Measurements from ENCODE around the gene PLOD2.

Gene PLOD2

DNA sequence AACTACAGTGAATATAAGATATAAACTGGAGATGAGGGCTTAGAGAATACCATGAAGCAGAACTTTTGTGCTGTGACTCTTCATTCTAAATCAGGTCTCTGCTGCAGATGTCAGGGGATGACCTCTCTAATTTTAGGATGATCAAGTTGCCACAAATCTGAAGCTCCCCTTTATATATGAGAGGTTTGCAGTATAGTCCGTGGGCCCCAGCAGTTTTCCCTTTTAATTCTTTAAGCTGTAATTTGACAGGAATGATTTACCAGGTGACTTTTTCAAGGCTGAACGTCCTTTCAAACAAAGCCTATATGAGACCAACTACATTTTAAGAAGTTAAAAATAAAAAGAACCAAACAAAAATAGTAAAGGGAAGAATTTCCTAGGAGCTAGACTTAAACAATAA, 4.9 kb upstream of the PLOD2 start:
- DNase-seq: no peak

DNA sequence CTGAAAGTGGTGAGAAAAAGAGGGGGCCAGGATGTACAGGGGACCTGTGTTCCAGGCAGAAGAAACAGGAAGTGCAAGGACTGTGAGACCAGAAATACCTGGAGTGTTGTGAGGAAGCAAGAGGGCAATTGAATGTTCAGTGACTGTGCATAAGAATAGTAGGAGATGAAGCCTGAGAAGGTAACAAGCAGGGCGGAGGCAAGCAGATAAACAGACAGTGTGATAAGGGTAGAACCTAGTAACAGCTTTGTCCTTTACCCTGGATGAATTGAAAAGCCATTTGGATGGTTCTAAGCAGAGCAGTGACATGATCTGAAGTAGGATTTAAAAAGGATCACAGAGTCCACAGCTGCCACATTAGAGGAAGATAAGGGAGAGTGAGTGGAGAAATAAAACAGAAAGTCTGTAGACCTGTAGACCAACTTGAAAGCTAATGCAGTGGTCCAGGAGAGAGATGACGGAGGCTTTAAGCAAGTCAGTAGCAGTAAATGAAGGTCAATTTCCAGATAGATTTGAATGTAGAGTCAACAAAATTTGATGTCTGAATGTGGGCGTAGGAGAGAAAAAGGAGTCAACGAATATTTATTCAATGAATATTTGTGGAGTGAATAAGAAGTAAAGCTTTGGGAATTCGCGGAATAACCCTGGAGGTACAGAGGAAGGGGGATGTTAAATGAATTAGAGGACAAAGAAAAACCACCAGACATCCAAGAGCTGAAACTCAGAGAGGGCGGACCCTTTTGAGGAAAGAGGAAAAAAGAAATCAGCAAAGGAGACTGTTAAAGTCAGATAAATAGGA, 4.2 kb upstream of the PLOD2 start:
- DNase-seq: no peak

DNA sequence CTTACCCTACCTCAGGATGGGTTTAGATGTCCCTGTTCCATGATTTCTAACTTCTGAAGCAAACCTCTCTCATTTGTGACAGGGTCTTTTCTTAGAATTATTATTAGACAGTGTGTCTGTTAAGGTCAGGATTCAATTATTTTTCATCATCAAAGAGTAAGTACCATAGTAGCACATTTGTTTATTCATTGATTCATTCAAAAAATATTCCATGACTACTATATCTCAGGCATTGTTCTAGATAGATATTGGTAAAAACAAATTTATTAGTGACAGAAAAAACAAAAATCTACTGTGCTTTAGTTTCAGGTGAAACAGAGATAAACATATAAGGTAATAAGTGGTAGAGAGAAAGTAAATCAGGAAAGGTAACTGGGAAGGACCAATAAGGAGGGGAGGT, 3.5 kb upstream of the PLOD2 start:
- no peak for DNase-seq

DNA sequence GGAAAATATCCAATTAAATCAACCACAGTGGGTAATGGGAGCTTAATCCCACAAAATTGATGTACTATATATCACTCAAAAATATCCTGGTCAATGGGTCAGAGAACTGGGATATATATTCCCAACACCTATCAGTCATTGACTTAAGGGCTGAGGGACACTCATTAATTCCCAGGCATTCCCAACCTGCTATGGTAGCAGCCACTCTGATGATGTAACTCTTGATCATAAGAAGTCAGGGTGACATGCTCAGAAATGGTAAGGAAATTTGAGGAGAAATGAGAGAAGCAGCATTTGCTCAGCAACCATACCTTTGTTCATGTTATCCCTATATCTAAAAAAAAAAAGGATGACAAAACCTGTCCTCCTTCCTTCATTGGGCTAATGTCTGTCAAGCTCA, 3.1 kb upstream of the PLOD2 start:
- no peak for DNase-seq

DNA sequence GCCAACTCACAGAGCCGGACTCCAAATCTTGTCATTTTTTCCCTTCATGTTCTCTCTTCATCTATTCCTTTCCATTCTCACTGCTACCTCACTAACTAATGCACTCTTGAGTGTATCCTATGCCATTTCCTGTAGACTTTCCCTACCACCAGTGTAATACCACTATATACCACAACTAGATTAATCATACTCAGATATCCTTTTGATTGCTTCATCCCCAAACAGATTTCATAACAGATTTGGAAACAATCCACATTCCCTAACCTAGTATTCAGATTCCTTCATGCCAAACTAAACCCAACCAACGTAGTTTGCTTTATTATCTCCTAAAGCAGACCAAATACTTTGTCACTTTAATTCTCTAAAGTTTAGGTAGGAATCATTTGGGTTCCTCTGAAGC, 2.6 kb upstream of the PLOD2 start:
- DNase-seq: no peak

DNA sequence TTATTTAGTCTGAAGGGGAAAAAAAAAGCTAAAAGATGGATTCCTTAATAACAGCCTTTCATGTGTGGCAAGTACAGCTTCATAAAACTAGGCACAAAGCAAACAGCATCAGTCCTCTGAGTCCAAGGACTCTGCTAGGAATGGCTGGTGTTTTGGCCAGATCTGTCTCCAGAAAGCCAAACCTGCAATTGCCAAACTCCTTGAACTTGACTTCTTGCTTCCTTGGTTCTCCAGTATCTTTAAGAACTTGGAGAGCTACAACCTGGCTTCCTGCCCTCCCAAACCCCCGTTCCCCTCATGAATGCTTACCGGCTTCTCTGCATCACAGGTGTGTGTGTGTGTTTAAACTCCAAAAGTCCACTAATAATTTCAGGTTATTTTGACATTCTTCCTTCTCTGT, 1.6 kb upstream of the PLOD2 start:
- DNase-seq: no peak

DNA sequence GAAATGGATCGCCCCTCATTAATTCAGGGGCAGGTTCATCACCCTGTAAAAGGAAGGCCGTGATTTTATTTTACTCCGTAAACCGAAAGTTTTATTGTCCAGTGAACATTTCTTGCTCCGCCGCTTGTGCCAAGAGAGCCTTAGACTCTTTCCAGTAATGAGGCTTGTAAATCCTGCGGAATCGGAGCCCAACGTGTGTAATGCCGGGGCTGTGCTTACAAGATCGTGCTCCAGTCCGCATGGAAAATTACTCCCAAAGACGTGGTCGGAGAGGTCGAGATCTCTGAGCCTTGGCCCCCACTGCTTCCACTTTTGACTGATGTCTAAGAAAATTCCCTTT, 649 bp upstream of the PLOD2 start:
- DNase-seq: no peak

DNA sequence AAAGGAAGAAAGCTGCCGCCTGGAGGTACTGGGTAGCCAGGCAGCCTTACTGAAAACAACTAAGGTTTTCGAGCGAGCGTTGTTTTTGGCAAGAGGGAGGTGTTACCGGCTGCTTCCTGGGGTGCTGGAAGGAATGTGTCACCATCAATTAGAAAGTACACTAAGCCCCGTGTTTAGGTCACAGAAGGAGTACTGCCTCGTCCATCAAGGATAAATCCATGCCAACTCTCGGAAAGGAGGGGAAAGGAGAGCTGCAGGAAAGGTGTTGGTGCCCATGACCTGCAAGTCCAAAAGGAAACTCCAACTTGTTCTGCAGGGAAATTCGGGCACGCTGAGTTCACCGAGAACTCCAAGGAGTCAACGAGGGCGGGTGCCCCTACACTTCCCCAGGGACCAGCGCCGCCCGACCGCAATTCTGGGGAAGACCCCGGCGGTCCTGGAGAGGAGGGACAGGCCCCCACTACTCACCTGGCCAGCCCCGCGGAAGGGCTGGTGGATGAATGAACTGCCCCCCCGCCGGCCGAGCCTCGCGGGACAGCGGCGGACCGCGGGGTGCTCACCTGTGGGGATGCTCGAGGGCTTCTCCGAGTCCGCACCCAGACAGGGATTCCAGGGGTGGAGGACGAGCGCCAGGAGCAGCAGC, 542 bp downstream of the PLOD2 start:
- peak; percentile 66 for DNase-seq

DNA sequence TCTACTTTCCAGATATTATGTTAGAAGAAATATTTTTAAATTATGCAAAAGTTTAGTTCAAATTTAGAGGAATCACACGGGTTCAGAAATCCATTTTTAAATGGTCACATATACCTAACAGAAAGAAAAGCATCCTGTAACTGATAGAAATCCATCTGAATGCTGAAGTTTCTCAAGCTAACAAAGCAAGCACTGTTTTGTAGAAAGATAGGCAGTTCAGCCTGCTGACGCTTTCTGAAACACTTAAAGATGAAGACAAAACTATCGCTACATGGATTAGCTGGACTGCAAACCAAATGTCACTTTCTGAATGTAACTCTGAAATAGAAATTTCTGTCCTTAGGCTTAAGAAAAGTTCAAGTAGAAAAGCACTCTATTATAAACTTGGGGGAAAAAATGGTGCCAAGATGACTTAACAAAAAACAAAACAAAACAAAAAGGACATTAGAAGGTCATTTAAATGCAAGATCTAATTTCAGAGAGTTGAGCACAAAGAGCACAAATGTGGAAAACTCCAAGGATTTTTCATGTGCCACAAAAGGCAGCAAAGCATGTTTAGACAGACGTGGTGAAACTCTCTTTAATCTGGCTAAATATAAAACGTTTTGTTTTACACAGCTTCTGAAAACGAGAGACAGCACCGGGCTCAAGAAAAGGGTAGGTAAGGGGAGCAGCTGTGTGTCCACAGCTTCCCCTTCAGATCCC, 1.2 kb downstream of the PLOD2 start:
- no peak for DNase-seq

DNA sequence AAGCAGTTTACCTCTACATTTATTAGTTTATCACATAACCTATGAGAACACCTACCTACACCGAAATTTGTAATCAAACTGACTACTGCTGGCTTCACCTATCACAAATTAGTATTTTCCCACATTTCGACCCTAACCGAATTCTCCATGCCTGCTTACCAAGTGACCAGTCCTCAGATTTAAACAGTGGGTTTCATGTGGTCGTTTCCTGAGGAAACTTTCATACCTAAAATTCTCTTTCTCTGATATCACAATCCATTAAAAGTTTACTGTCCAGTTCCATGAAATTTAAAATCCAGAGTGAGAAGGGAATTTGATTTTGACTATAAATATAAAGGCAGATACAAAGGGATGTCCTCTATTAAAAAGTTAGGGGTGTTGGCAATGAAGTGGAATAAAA, 1.9 kb downstream of the PLOD2 start:
- no peak for DNase-seq

DNA sequence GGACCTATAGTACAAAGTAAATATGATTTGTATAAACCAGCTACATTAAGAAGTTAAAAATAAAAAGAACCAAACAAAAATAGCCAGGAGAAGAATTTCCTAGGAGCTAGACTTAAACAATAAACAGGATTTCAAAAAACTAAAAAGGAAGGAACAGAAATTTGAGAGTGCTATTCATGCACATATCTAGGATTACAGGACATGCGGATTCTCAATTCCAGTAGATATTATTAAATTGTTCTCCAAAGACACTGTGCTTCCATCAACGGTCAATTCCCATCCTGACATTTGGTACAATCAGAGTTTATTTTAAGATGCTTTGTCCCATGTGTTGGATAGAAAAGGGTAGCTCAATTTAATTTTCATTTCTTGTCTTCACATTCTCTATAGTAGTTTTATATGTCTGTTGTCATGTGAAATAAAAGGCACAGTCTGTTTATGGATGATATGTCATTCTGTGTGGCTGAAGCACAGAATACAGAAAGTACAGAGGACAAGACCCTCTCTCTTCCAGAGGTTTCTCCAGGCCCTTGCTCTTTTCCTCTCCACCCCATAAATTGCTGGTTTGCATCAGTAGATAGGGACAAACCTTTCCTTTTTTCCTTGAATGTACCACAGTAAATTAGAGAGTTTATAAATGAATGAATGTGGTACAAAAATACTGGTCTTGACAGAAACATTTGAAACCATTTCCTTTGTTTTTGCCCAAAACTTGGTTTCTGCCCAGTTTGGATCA, 3.5 kb downstream of the PLOD2 start:
- no peak for DNase-seq

DNA sequence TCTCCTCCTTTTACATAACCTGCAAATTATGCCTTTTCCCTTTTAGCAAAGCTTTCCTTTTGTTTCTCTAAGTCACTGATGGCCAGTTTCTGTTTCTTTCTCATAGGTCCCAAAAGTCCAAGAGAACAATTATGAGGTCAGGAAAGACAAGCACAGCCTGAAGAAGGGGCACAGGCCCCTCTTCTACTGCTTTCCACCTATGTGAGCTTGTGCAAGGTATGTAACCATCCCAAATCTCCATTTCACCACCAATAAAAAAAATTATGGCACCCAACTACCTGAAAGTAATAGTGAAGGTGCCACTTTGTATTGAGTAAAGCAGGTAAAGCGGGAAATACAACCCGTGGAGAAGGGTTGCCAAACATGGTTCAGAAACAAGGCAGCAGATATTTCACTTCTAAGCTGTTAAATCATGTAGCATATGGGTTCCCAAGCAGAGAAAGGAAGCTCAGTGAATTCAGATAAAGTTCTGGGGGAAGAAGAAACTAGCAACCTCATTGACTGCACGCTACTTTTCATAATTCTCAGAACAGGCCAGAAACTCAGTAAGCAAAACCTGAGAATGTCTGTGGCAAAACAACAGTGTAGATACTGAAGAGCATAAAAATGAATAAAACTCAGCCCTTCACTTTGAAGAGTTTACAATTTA, 4.2 kb downstream of the PLOD2 start:
- no peak for DNase-seq

DNA sequence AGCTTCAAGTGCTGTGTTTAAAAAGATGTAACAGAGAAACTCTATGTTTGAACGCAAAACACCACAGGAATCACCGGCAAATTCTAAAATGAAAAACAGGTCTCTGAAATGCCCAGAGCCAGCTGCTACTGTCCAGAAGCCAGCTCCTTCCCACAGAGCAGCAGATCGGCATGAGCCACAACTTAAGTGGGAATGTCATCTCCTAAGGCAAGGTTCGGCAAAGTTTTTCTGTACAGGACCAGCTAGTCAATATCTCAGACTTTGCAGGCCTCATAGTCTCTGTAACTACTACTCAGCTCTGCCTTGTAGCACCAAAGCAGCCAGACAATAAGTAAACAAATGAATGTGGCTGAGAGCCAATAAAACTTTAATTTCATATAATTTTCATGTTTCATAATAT, 4.9 kb downstream of the PLOD2 start:
- no peak for DNase-seq

DNA sequence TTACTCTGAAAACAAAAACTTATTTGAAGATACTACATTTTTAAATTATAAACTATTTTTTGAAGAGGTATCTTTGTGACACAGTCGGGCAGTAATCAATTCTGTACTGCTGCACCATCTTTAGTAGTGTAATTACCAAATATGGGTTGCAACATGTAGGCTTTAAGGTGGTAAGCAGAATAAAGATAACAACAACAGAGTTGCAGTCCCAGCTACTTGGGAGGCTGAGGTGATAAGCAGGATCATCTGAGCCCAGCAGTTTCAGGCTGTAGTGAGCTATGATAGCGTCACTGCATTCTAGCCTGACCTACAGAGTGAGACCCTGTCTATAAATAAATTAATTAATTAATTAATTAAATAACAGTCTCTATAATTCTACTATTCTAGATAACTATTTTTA, 6.0 kb downstream of the PLOD2 start:
- no peak for DNase-seq

DNA sequence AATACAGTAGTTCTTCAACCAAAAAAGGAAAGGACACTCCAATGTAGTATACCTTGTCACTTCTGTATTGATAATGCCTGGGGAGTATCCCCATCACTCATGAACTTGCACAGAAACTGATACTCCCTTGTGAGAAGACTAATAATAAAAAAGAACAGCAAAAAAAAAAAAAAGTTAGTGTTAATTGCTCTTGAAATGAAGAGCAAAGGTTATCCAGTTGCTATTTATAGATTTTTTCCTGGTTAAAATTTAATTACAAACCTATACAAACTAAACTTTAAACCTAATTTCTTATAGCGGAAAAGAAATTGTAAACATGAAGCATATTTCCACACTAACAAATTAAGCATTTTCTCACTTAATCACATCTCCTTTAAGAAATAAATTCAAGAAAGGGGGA, 6.7 kb downstream of the PLOD2 start:
- DNase-seq: no peak

DNA sequence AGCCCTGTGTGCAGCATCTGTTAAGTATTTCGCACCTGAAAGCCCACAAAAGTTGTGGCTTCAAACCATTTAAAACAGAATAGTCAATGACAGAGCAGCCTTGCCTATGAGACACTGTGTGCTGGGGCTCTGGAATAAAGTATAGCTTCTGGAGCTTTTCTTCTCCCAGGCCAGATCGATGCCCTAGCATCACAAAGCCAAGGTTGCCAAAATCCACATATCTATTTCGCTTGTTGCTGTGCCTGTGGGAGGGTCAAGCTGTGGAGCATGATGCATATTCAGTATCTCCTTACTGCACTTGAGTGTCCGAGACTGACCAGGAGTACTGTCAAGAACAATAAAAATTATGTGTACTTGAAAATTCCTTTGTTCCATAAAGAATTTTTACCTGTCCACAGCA, 7.6 kb downstream of the PLOD2 start:
- no peak for DNase-seq

DNA sequence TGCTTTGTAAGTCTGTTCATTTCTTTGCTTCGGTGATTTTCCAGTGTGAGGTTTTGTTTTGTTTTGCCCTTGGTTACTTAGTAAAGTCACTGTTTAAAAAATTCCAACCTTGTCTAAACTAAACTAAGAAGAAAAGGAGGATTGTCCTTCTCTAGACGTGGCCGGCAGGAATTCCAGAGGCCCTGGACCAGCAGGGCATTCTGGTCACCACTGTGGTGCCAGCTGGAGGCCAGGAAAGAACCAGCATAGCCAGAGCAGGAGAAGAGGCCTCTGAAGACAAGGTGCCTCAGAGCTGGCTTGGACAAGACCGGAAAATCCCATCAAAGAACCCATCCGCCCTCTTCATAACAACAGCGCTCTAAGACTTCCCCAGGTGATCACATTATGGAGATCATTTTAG, 8.2 kb downstream of the PLOD2 start:
- DNase-seq: no peak

DNA sequence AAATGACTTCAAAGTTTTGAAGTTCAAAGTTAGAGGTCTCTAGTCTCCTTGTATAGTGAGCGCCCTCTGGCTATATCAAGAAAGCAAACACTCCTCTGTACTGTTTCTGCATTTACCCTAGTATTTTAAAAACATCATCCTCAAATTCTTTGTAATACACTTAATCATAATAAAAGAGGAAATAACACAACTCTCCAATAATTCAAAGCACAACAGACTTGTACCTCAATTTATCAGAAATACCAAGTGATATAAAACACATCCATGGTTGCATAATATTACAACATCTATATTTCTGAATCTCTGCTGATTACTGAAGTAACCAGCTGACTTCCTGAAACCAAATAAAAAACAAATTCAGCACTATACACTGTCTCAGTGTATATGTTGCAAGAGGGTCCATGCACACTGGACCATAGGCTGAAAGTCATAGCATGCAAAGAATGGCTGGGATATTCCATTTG, 12.5 kb downstream of the PLOD2 start:
- DNase-seq: no peak

DNA sequence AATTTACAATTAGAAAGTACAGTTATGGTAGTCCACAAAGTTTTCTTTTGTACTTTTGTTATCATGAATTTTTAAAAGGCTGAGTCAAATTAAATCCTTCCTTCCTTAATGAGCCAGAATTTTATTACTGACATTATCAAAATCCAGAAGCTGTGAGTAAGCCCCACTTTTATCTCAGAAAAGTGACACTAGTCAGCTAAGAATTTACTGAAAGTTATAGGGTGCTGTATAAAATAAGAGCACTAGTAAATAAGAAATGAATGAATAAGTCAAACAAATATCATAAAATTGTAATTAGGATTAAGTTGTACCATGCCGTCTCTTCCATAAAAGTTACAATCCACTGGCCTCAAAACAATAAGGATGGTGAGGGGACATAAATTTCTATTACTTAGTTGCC, 15.3 kb downstream of the PLOD2 start:
- no peak for DNase-seq

DNA sequence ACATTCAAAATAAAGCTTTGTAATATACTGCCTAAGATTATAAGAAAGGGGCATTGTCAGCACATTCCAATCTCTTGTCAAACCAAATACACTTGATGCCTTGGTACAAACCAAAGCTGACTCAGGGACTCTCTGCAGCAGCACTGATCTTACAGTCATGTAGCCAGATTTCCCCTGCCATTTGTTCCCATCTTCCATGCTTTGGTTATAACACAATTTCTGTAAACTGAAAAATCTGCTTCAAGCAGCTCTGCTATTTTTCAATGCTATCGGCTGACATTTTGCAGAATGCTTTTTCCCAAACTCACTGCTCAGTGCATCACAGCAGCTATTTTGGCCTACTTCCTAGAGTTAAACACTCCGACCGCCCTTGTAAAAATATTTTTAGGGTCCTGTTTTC, 18.2 kb downstream of the PLOD2 start:
- no peak for DNase-seq

DNA sequence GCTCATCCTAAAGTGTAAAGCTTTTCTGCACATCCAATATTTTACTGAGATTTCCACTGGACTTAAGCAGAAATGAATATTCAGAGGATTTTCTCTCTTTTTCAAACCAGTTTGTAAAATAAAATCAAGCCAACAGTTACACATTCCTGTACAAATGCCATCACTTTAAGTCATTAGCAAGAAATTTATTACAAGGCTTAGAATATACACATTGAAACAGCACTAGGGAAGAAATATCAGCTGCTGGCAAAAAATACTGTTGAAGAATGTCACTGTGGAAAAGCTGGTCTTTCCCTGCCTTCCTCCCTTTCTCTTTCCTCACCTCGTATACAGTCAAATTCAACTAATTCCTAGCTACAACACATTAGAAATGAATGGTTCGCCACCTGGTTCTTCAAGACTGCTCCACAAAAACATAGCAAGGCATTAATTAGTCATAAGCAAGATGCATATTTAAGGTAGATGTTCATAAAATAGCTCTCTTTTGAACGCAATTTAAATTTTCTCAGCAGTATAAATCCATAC, 21.3 kb downstream of the PLOD2 start:
- no peak for DNase-seq

DNA sequence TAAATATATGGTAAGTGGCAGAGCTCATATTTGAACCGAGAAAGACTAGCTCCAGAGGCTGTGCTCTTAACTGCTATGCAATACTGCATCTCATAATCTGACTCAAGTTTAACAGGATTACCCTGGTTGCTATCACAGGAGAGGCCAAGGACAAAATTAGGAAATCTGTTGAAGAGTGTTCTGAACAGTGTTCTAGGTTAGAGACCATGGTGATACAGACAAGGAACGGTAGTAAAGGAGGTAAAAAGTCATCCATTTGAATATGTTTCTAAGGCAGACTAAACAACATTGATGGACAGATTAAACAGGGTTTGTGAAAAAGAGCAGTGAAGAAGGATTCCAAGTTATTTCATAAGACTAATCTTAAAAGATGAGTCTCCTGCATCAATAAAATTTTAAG, 22.1 kb downstream of the PLOD2 start:
- no peak for DNase-seq

DNA sequence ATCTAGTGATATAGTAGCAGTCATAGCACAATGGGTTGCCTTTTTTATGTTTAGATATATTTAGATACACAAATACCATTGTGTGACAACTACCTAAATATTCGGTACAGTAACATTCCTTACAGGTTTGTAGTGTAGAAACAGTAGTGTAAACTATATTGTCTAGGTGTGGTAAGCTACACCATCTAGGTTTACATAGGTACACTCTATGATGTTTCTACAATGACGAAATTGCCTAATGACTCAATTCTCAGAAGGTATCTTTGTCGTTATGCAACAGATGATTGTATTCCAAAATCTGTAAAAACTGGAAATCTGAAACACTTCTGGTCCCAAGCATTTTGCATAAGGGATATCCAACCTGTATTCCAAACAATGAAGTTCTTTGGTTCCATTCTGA, 24.3 kb downstream of the PLOD2 start:
- no peak for DNase-seq
